Panc1 (cell line): Measurements from ENCODE around the gene MZT2B.

Experiments
- CTCF ChIP-seq: fragments of 450-650 bp; IDR thresholded peaks from 2 replicates; pipeline ENCODE4 v1.5.1; 2017; ENCODE audit warnings: mild to moderate bottlenecking
- POLR2AphosphoS5 ChIP-seq: IDR thresholded peaks from 2 replicates; pipeline ENCODE4 v1.6.1; 2012; ENCODE audit warnings: mild to moderate bottlenecking, low read depth, low read length, moderate library complexity

- TF ChIP-seq CTCF, result no peak
- no peak for TF ChIP-seq POLR2AphosphoS5
These were observed 21.9 kb upstream of the MZT2B start for GRCh38 chr2:130160131-130160530.
